Endothelial cell of umbilical vein (primary cell): ENCODE data around the gene EP300. TPM values are rescaled to one million over a fixed set of nuclear protein-coding genes. Genes with fewer than 3 reads are reported as not detected.

Source experiments
- BruUV-seq: library from RNA; stranded (reverse); fragments of 400-500 nt; replicated peaks from 2 replicates; lab custom pipeline; 2021; lab: Mats Ljungman, UMichigan
- CTCF ChIA-PET: fragments of 300-600, 350-600 bp; sonication (Branson Sonifier 250); formaldehyde crosslinking; loops from one replicate; lab custom pipeline; 2021; ENCODE audit warnings: antibody characterized with exemption, inconsistent platforms; lab: Charles Lee
- POLR2A ChIA-PET: fragments of 300-600, 350-600 bp; sonication (Branson Sonifier 250); formaldehyde crosslinking; loops from one replicate; lab custom pipeline; 2021; ENCODE audit warnings: antibody characterized with exemption, inconsistent platforms; lab: Charles Lee
- DNase-seq: peaks from one replicate; pipeline ENCODE4 v3.0.0-alpha.2; 2011; ENCODE audit warnings: low read depth, low spot score
- FAIRE-seq: peaks from 2 replicates; lab custom pipeline; 2011; peaks lifted over from hg19 to GRCh38; lab: Jason Lieb, UNC
- H2AFZ ChIP-seq: 2 replicates; pipeline ENCODE4 v1.6.0; 2012; ENCODE audit warnings: low read depth, low read length, control low read depth, inconsistent platforms
- H3K27ac ChIP-seq: 2 replicates; pipeline ENCODE4 v1.5.1; 2011; ENCODE audit warnings: low read depth, mild to moderate bottlenecking, control low read depth, low read length, moderate library complexity; ENCODE audit not compliant: insufficient read depth
- H3K27me3 ChIP-seq, 2 experiments: 2 replicates each; pipeline versions ENCODE4 v1.6.0 to v1.6.1; 2011; ENCODE audit warnings: low read length in 2 of 2, mixed read lengths in 1 of 2; ENCODE audit not compliant: control insufficient read depth in 2 of 2, insufficient read depth in 2 of 2
- H3K36me3 ChIP-seq, 2 experiments: 2 replicates in 1 of 2; 3 replicates in 1 of 2; pipeline ENCODE4 v1.5.1; 2011; ENCODE audit warnings: low read length in 2 of 2, mild to moderate bottlenecking in 1 of 2, moderate library complexity in 1 of 2; ENCODE audit not compliant: control insufficient read depth in 2 of 2, insufficient read depth in 2 of 2; ENCODE audit errors: extremely low read depth in 1 of 2
- H3K4me1 ChIP-seq: 3 replicates; pipeline ENCODE4 v1.5.1; 2011; ENCODE audit warnings: mild to moderate bottlenecking, low read length; ENCODE audit not compliant: control insufficient read depth, insufficient read depth; ENCODE audit errors: extremely low read depth
- H3K4me2 ChIP-seq: 2 replicates; pipeline ENCODE4 v1.6.1; 2011; ENCODE audit warnings: low read length, control low read depth, mixed read lengths; ENCODE audit not compliant: insufficient read depth
- H3K4me3 ChIP-seq, 3 experiments: fragments of 200-600 bp in 1 of 3; sonication (generic), shearing (Covaris generic) in 1 of 3; replicated peaks in 1 of 3; 2 replicates each; pipeline ENCODE4 v1.5.1; 2011 to 2016; ENCODE audit warnings: control low read depth in 3 of 3, low read length in 3 of 3, mild to moderate bottlenecking in 2 of 3, inconsistent platforms in 1 of 3, low read depth in 1 of 3, moderate library complexity in 1 of 3; ENCODE audit not compliant: insufficient read depth in 1 of 3
- H3K79me2 ChIP-seq: 2 replicates; pipeline ENCODE4 v1.6.0; 2012; ENCODE audit warnings: low read length, inconsistent platforms; ENCODE audit not compliant: control insufficient read depth, insufficient read depth
- H3K9ac ChIP-seq: replicated peaks from 2 replicates; pipeline ENCODE3; 2011; ENCODE audit warnings: low read length, control low read depth; ENCODE audit not compliant: insufficient read depth; ENCODE audit errors: extremely low read depth
- H3K9me1 ChIP-seq: replicated peaks from 3 replicates; pipeline ENCODE4 v1.6.0; 2011; ENCODE audit warnings: mild to moderate bottlenecking, low read length; ENCODE audit not compliant: control insufficient read depth, insufficient read depth; ENCODE audit errors: extremely low read depth
- H3K9me3 ChIP-seq: replicated peaks from 2 replicates; pipeline ENCODE4 v1.5.1; 2012; ENCODE audit warnings: low read length, inconsistent platforms; ENCODE audit not compliant: control insufficient read depth, insufficient read depth
- H4K20me1 ChIP-seq: replicated peaks from 2 replicates; pipeline ENCODE3; 2011; ENCODE audit warnings: mild to moderate bottlenecking, low read length; ENCODE audit not compliant: control insufficient read depth, insufficient read depth; ENCODE audit errors: extremely low read depth
- CTCF ChIP-seq, 2 donors: IDR thresholded peaks; 1 replicate in 1 of 2; 2 replicates in 1 of 2; pipeline ENCODE4 v1.5.1; 2011; ENCODE audit warnings: low read length in 2 of 2, mild to moderate bottlenecking in 2 of 2, moderate library complexity in 2 of 2, control low read depth in 1 of 2, inconsistent platforms in 1 of 2, low read depth in 1 of 2; ENCODE audit not compliant: insufficient read depth in 1 of 2; ENCODE audit errors: extremely low read depth in 1 of 2
- EZH2 ChIP-seq: IDR thresholded peaks from 2 replicates; pipeline ENCODE4 v1.6.1; 2012; ENCODE audit warnings: borderline replicate concordance, low read depth, mild to moderate bottlenecking, moderate library complexity, low read length, inconsistent platforms; ENCODE audit not compliant: severe bottlenecking
- FOS ChIP-seq: IDR thresholded peaks from 2 replicates; pipeline ENCODE4 v1.6.1; 2011; ENCODE audit warnings: mild to moderate bottlenecking, low read length, moderate library complexity, borderline replicate concordance; ENCODE audit not compliant: insufficient read depth
- GATA2 ChIP-seq: IDR thresholded peaks from 2 replicates; pipeline ENCODE4 v1.7.0; 2011; ENCODE audit warnings: low read depth, mild to moderate bottlenecking, moderate library complexity, mixed read lengths, low read length; ENCODE audit not compliant: insufficient read length, insufficient read depth
- JUN ChIP-seq: IDR thresholded peaks from 2 replicates; pipeline ENCODE4 v1.6.1; 2011; ENCODE audit warnings: borderline replicate concordance, low read depth; ENCODE audit not compliant: insufficient read length, insufficient read depth
- MAX ChIP-seq: IDR thresholded peaks from 2 replicates; pipeline ENCODE4 v1.6.1; 2011; ENCODE audit not compliant: insufficient read depth, insufficient read length
- MYC ChIP-seq: IDR thresholded peaks from one replicate; pipeline ENCODE4 v1.6.1; 2011; ENCODE audit warnings: mild to moderate bottlenecking, low read depth, low read length
- POLR2A ChIP-seq: IDR thresholded peaks from 2 replicates; pipeline ENCODE4 v1.6.1; 2012; ENCODE audit warnings: low read depth, mild to moderate bottlenecking, control low read depth, low read length
- POLR2AphosphoS5 ChIP-seq: IDR thresholded peaks from 2 replicates; pipeline ENCODE4 v1.6.1; 2012; ENCODE audit warnings: low read depth, mild to moderate bottlenecking, control low read depth, low read length, moderate library complexity; ENCODE audit not compliant: insufficient read depth
- dilution Hi-C: fragments of 300-500 bp; cut with MboI; formaldehyde crosslinking; loops from one replicate; pipeline ENCODE4 v1.15.0; 2019; ENCODE audit warnings: low sequenced_read_pairs; ENCODE audit not compliant: extremely low pct_ligation_motif_present
- intact Hi-C: fragments of 100-400 bp; cut with micrococcal nuclease; formaldehyde crosslinking; loops from one replicate; pipeline ENCODE4 v1.10.0; 2022
- polyA plus RNA-seq, 4 experiments: library from polyadenylated mRNA; depleted of rRNA in 3 of 4; stranded (reverse) in 3 of 4; unstranded in 1 of 4; fragments of >200 nt; gene quantifications; 2 replicates each; pipeline versions ENCODE4 v1.2.1 to v1.2.3, GENCODE V29; 2011 to 2012; ENCODE audit warnings: missing spikeins in 1 of 4
- total RNA-seq: library from RNA; stranded (reverse); gene quantifications from 2 replicates; pipeline ENCODE4 v1.2.3, GENCODE V29; 2021

EP300 gene
- total and polyA plus RNA-seq, 2 donors (not counting 3 experiments of a cell fraction or from before 2014, with no cell fraction given), result 24.4 to 63.0 TPM

- no peak overlapping the region for H3K27ac ChIP-seq
- H2AFZ ChIP-seq, result no peak overlapping the region
- dilution Hi-C loops (no loop called here), intact Hi-C loops (no loop called here)
- no peaks in the 10 kb centered on the region for H4K20me1 ChIP-seq
- no peak for FAIRE-seq
- TF ChIP-seq EZH2 (no peak), JUN (no peak), POLR2A (no peak), MYC (no peak), GATA2 (no peak), FOS (no peak), POLR2AphosphoS5 (no peak), CTCF (IDR thresholded peaks at IDR 0.05; ENCODE audit: extremely low read depth in 1 of 2, insufficient read depth in 1 of 2, low read depth in 1 of 2, low read length in 2 of 2) (no peak), MAX (no peak)
- no peak for DNase-seq
- H3K9ac ChIP-seq, result no peak overlapping the region
- ChIA-PET CTCF (no interaction called here), POLR2A (interaction anchor here (0.6 kb wide), 1 partner anchor 16 kb away, joined by 8 read pairs; no protein-coding TSS in a partner anchor)
- H3K79me2 ChIP-seq, result no peaks in the 10 kb centered on the region
- no peaks in the 10 kb centered on the region for H3K9me1 ChIP-seq
- no peaks in the 10 kb centered on the region for H3K4me1 ChIP-seq
- H3K4me3 ChIP-seq, result no peak overlapping the region
- H3K27me3 ChIP-seq, result no peaks in the 10 kb centered on the region
- no peaks in the 10 kb centered on the region for H3K9me3 ChIP-seq
- no TSS peak for BruUV-seq
- no peak overlapping the region for H3K4me2 ChIP-seq
- H3K36me3 ChIP-seq, result peaks cover 41 to 44% of the 10 kb centered on the region in 2 experiments
Observed at GRCh38 chr22:41157083-41157482, 64.7 kb downstream of the EP300 start.
